ENCODE results near the gene CORO7.

CORO7 gene

GRCh38 chr16:4320571-4321137 lies 95.7 kb downstream of the CORO7 start:
- DNase-seq (ENCODE audit: low spot score): no peak

GRCh38 chr16:4319454-4320421 lies 96.7 kb downstream of the CORO7 start:
- DNase-seq (ENCODE audit: low spot score): no peak

GRCh38 chr16:4318967-4319366 lies 97.4 kb downstream of the CORO7 start:
- no peak for DNase-seq (ENCODE audit: low spot score)

DNA sequence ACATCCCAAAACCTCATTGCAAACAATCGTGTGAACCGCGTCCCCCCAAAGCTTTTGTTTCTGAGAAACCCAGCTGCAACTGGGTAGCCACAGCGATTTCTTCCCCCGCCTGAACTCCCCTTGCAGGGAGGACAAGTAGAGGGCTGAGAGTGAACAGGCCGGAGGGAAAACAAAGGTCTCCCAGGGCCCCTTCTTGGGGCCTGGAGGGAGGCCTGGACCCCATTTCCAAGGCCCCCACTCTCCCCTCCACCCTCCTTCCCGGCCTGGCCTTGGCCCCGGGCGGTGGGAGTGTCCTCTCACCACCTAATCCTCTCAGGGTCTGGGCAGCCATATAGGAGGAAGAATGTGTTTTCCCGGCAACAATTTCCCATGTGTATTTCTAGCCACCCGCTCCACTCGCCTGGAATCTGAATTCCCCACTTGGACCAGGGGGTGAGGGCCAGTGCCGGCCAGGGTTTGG lies 97.9 kb downstream of the CORO7 start:
- DNase-seq (ENCODE audit: low spot score): no peak

GRCh38 chr16:4317532-4318450 lies 98.6 kb downstream of the CORO7 start:
- DNase-seq (ENCODE audit: low spot score): no peak

- DNase-seq (ENCODE audit: low spot score): peak; percentile 48
These were observed 99.4 kb downstream of the CORO7 start for GRCh38 chr16:4316864-4317531.

DNA sequence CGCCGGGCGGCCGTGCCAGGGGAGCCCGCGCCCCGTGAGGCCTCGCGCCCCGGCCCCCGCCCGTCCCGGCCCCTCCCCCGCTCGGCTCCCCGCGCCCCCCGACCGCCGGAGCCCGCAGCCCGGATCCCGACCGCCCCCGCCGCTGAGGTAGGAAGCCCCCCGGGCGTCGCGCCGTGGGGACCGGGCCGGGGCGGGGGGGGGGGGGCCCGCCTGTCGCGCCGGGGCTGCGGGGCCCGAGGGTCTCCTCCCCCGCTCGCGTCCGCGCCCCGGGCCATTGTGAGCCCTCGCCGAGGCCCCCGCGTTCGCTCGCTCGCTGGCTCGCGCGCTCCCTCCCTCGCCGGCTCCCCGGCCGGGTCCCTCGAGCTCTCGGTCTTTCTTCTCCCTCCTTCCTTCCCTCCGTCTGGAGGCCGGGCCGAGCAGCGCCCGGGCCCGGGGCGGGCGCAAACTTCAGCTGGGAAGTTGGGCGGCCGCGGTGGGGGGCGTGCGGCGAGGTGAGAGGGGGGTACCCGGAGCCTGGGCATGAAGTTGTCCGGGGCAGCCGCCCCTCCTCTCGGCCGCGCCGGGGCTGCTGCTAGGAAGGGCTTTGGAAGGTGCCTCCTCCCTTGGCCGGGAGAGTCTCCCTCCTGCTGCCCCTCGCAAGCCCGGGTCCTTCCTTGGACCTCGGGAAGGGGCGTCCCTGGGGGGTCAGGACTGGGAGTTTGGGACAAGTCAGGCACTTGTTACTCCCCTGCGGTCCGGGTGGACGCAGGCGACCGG lies 100.1 kb downstream of the CORO7 start:
- DNase-seq (ENCODE audit: low spot score): no peak

DNA sequence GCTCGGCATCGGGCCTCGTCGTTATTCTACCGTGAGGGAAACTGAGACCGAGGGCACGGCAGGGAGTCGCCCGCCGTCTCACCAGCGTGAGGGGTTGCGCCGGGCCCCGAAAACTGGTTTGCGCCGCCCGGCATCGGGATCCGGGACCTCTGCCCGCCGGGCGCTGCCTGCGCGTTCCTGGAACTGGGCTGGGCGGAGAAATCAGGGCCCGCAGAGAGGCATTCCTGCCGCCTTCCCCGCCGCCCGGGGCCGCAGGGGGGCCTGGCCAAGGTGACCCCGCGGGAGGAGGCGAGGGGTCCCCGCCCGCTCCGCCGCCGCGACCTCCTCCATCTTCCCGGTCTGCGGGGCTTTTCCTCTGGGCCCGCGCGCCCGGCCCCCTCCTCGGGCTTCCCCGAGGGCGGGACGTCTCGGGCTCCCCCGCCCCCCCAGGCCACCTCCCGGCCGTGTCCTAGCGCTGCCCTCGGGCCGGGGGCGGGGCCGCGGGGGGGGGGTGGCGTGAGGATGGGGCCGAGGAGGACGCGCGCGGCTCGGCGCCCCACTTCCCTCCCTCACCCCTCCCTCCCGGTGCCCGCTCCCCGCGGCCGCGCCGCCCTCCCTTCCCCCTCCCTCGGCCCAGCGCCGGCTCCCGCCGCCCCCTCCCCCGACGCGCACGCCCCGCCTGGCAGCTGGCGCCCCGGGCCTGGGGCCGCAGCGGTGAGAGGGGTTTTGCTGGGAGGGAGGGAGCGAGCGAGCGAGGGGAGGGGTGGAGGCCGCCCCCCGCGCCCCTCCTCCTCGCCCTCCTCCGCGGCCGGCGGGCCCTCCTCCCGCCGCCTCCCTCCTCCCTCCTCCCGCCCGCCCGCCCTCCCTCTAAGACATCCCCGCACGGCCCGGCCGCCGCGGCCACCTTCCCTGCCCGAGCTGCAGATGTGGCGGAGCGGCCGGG lies 100.9 kb downstream of the CORO7 start, which contains the start of gene GLIS2:
Gene GLIS2, plus strand, starts transcription at position 882 of the 922 bp plus-strand sequence. CDS start 16,214 bp downstream, outside the sequence.
- DNase-seq (ENCODE audit: low spot score): peak; percentile 60

DNA sequence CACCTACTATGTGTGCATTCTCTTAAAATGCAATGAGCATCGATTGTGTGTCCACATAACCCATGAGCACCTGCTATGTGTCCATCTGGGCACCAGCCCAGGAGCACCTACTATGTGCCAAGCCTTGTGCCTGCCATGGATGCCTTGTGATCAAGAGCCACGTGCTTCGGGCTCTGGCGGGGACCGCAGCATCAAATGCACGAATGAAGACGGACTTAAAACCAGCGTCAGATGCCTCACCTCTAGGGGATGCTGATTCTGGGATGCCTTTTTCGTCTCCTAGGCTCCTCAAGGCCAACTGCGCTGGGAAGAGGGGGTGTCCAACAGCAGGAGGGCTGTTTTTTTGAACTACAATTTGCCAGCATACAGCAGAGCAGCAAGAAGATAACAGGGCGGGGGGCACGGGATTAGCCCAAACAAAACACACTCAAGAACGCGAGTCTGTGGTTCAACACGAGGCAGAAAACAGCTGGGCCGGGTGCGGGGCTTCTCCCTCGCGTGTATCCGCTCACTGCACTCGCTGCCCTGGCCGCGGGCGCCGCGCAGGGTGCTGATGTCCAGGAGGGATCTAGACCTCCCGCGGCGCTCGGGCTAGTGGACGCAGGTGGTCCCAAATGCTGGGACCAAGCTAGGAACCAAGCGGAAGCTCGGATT lies 101.7 kb downstream of the CORO7 start:
- peak; percentile 59 for DNase-seq (ENCODE audit: low spot score)

- no peak for DNase-seq (ENCODE audit: low spot score)
These were observed 102.5 kb downstream of the CORO7 start for GRCh38 chr16:4313563-4314531.

DNA sequence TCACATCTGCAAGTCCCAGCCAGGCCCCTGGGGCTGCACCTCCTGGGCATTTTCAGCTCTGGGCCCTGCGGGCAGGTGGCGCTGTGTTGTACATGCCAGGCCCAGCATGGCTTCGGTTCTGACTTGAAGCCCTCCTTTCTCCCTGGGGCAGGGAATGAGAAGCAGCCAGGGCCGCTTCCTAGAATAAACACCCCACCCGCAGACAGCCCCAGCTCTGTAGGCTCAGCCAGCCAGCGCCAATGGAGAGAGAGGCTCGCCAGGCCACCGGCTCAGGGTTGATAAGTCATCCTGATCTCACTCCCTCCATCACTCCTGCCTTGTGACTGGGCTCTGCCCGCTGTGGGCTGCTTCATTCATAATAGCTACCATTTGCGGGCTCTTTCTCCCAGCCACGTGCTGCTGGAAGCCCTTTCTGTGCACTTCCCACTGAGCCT lies 106.5 kb downstream of the CORO7 start:
- DNase-seq (ENCODE audit: low spot score): peak; percentile 53

DNA sequence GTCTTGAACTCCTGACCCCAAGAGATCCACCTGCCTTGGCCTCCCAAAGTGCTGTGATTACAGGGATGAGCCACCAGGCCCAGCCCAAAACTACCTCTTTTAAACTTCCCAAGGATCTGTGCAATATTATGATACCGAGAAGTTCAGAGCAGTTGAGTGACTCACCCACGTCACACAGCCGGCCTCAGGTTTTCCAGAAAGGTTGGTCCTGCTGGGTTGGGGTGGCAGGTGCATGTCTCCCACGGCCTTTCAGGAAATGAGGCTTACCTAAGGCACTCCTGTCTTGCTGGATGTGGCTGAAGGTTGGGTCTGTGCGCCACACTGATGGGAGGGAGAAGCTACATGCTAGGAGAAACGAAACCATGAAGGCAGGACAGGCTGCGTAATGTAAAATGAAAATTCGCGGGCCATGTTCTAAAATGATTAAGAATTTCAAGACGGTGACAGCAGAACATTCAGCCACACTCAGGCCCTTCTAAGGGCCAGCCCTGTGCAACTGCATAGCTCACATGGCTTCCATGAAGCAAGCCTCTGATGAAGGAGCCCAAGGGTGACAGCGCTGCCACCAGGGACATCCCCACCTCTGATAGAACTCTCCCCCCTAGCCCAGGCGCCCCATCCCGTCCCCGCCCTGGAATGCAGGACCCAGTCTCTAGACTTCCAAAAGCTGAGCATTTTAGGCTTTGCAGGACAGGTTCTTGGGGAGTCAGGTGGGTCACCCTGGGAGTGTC lies 107.1 kb downstream of the CORO7 start:
- DNase-seq (ENCODE audit: low spot score): no peak

DNA sequence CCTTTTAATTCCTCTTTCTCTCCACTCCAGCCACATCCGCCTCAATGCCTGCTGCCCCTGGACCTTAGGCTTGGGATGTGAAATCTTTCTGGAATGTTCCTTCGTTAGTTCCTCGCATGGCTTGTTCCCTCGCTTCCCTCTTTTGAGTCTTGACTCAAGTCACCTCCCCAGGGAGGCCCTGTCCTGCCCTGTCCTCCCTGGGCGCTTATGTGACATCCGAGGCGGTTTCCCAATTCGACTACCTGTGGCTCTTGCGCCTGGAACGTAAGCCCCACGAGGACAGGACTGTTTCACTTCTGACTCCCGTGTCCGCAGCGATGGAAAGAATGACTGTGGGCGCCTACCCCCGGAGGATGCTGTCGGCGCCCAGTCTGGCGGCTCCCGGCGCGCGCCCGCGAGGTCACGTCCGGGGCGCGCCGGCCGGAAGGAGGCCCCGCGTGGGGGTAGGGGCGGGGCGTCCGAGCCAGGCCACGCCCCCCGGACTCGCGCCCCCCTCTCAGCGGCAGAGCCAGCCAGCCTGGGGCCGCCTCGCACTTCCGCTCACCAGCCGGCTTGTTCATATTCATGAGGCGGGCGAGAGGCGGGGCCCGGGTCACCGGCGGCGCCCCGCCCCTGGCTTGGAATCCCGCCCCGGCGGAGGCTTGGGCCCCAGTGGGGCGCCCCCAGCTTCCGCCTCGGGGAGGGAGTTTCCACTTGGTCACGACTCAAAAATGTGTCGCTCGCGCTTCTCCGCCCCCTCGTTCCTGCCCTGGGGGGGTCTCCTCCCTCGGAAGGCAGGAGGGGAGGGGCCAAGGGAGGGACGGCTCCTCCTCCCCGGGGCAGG lies 109.0 kb downstream of the CORO7 start:
- DNase-seq (ENCODE audit: low spot score): peak; percentile 47

- no peak for DNase-seq (ENCODE audit: low spot score)
These were observed 109.8 kb downstream of the CORO7 start for GRCh38 chr16:4306470-4307214.
